GM12875 (cell line): ENCODE data around the gene LRBA.
"Not testable (repeated sequence)": the region's sequence is repeated elsewhere in the genome, so short reads cannot be mapped to it uniquely, and the experiment has no call there.

ENCODE experiments used
- H3K4me3 ChIP-seq: one replicate; pipeline ENCODE4 v1.5.1; 2011; ENCODE audit warnings: low read depth, low read length, control low read depth
- CTCF ChIP-seq: IDR thresholded peaks from 2 replicates; pipeline ENCODE4 v1.5.1; 2011; ENCODE audit warnings: low read depth, mild to moderate bottlenecking, control low read depth, inconsistent platforms, low read length, moderate library complexity, borderline replicate concordance; ENCODE audit not compliant: insufficient read depth

The LRBA gene

GRCh38 chr4:150960818-150961217 is 54.3 kb downstream of the LRBA start:
- no peak overlapping the region for H3K4me3 ChIP-seq
- TF ChIP-seq CTCF = peak; percentile 51; the same call in 1 of the 2 replicates

GRCh38 chr4:150960079-150960478 is 55.0 kb downstream of the LRBA start:
- TF ChIP-seq CTCF = peak; percentile 19; the same call in 1 of the 2 replicates
- no peak overlapping the region for H3K4me3 ChIP-seq

- H3K4me3 ChIP-seq = not testable (repeated sequence)
Measured at GRCh38 chr4:150957981-150958380, 57.1 kb downstream of the LRBA start.

GRCh38 chr4:150957095-150957494 is 58.0 kb downstream of the LRBA start:
- H3K4me3 ChIP-seq = not testable (repeated sequence)

- H3K4me3 ChIP-seq = not testable (repeated sequence)
Measured at GRCh38 chr4:150953916-150954315, 61.2 kb downstream of the LRBA start.

- no peak for TF ChIP-seq CTCF
- H3K4me3 ChIP-seq = no peak overlapping the region
Measured at GRCh38 chr4:150952167-150952845, 62.8 kb downstream of the LRBA start.

- no peak overlapping the region for H3K4me3 ChIP-seq
- no peak for TF ChIP-seq CTCF
Measured at GRCh38 chr4:150950657-150951288, 64.3 kb downstream of the LRBA start.

GRCh38 chr4:150949943-150950342 is 65.1 kb downstream of the LRBA start:
- no peak for TF ChIP-seq CTCF
- no peak overlapping the region for H3K4me3 ChIP-seq

GRCh38 chr4:150949342-150949741 is 65.7 kb downstream of the LRBA start:
- no peak for TF ChIP-seq CTCF
- H3K4me3 ChIP-seq = no peak overlapping the region
